ENCODE data around the gene SENP5. TPM values are rescaled to one million over a fixed set of nuclear protein-coding genes. Genes with fewer than 3 reads are reported as not detected.
"Not testable (repeated sequence)": the region's sequence is repeated elsewhere in the genome, so short reads cannot be mapped to it uniquely, and the experiment has no call there.

Gene SENP5, protein sequence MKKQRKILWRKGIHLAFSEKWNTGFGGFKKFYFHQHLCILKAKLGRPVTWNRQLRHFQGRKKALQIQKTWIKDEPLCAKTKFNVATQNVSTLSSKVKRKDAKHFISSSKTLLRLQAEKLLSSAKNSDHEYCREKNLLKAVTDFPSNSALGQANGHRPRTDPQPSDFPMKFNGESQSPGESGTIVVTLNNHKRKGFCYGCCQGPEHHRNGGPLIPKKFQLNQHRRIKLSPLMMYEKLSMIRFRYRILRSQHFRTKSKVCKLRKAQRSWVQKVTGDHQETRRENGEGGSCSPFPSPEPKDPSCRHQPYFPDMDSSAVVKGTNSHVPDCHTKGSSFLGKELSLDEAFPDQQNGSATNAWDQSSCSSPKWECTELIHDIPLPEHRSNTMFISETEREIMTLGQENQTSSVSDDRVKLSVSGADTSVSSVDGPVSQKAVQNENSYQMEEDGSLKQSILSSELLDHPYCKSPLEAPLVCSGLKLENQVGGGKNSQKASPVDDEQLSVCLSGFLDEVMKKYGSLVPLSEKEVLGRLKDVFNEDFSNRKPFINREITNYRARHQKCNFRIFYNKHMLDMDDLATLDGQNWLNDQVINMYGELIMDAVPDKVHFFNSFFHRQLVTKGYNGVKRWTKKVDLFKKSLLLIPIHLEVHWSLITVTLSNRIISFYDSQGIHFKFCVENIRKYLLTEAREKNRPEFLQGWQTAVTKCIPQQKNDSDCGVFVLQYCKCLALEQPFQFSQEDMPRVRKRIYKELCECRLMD
- total RNA-seq (ENCODE audit: insufficient read depth, low replicate concordance) = 44.3 TPM

DNA sequence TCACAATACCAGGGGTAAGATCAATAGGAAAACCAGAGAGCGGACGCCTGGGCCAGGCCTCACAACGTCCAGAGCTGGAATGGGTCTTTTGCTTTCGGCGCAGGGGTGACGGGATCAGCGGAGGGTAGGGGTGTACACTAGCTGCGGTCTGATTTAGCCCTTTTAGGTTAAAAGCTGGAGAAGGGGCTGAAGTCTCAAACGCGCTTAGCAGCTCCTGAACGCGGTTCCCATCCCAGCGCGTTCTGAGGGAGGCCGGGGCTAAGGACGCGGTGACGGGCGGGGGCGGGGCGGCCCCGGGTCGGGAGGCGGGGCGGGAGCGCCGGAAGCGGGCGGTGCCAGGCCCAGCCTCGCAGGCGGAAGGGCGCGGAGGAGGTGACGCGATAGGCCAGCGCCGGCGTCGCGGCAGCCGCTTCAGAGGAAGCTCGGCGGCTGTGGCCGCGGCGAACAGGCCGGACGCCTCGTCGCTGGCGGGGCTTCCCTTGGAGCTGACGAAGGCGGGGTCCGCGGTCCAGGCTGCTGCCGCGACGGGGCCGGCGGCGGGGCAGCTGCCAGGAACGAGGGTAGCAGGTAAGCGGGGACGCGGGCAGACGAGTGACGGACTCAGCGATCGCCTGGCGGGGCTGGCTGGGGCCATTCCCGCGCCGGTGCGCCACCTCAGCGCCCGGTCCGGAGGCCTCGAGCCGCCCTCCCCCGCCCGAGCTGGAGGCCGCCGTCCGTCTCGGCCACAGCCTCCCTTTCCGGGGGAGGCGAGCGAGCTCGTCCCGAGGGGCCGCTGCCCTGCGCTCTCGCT is at the start of gene SENP5:
Gene SENP5 (plus strand): TSS at position 414 of the 790 bp plus-strand sequence. CDS start 17,262 bp downstream, outside the sequence.
- DNase-seq (ENCODE audit: low spot score) = peak; percentile 93

DNA sequence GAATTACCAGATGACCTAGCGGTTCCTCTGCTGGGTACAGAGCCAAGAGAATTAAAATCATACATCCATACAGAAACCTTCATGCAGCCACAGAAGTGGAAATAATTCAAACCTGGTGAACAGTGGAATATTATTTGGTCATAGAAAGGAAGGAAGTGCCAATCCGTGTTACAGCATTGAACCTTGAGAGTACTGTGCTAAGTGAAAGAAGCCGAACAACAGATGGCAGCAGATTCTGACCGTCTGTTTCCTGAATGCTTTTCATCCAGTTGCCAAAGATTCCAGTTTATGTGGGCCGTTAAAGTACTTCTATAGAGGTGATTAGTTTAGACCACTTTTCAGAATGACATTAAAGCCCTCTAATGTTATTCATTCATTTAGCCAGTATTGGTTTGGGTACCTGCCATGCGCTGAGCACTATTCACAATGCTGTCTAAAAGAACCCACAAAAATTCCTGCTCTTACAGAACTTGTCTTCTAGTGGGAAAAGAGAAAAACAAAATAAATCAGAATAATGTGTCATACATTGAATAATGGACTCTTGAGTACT is 45.8 kb upstream of the SENP5 start:
- no peak for DNase-seq (ENCODE audit: low spot score)

DNA sequence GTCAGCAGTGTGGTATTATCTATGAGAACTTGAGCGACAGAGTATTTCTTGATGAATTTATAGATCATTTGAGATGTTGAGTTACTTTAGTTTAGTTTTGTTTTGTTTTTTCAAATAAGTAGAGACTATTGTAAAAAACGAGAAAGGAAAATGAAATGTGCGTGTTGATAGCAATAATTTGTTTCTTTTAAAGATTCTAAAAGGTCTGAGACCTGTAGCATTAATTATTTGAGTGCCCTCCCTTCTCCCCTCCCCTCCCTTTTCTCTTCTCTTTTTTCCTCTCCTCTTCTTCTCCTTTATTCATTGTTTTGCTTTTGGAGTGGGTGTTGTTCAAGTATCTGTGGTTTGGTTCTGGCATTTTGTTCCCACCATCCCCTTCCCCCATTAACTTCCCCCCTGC is 38.1 kb upstream of the SENP5 start:
- not testable (repeated sequence) for DNase-seq (ENCODE audit: low spot score)

DNA sequence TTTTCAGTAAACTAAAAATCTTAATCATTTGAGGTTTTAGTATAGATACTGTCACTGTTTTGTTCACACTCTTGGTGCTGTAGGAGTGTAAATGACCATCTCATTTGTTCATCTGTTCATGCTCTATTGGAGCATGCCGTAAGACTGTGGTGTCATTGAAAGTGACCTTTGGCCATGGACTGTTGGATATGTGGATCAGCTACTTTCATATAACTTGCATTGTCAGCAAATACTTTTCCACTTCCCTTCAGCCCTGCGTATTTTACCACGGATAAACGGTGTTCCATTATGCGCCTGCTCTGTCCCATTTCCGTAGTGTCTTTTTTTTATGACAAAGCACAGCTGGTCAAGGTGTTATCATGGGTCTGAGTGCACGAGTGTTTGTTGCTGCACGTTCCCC is 32.6 kb upstream of the SENP5 start:
- DNase-seq (ENCODE audit: low spot score) = no peak

DNA sequence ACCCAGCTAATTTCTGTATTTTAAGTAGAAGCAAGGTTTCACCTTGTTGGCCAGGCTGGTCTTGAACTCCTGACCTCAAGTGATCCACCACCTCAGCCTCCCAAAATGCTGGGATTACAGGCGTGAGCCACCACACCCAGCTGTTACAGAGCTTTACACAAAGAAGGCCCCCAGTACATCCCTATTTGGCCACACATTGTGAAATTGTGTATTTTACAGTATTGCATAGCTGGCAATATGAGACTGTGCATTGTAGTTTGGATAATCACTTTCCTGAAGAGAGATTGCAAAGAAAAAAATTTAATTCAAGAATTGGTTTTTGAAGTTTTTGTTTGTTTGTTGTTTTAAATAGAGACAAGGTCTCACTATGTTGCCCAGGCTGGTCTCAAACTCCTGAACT is 31.1 kb upstream of the SENP5 start:
- not testable (repeated sequence) for DNase-seq (ENCODE audit: low spot score)

DNA sequence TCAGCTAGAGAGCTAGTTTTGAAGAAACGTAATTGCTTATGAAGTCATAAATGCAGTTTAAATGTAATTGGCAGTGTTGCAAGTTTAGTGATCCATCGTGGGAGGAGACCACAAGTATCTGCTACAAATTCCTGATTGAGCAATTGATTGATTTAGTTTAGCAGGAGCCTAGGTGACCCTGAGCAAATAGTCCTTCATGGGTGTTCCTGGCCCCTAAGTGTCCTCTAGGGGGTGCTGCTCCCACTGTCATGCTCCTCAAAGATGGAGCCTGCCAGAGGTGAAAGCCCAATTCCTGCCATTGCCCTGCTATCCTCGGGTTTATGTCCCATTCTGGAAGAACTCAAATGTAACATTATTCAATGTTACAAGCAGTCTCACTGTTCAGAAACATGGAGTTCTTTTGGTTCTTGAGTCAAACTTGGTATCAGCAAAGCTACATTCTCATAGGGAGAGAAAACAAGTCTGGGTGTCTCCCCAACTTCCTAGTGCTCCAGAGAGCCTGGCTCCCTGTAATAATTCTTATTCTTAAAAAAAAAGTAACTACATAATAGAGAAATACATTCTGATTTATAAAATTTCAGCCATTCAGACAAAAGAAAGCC is 29.8 kb upstream of the SENP5 start:
- peak; percentile 18 for DNase-seq (ENCODE audit: low spot score)

DNA sequence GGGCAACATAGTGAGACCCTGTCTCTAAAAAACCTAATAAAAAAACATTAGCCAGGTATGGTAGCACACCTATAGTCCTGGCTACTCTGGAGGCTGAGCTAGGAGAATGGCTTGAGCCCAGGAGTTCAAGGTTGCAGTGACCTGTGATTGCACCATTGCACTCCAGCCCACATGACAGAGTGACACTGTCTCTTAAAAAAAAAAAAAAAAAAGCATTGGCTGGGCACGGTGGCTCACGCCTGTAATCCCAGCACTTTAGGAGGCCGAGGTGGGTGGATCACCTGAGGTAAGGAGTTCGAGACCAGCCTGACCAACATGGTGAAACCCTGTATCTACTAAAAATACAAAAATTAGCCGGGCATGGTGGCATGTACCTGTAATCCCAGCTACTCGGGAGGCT is 28.4 kb upstream of the SENP5 start:
- not testable (repeated sequence) for DNase-seq (ENCODE audit: low spot score)

DNA sequence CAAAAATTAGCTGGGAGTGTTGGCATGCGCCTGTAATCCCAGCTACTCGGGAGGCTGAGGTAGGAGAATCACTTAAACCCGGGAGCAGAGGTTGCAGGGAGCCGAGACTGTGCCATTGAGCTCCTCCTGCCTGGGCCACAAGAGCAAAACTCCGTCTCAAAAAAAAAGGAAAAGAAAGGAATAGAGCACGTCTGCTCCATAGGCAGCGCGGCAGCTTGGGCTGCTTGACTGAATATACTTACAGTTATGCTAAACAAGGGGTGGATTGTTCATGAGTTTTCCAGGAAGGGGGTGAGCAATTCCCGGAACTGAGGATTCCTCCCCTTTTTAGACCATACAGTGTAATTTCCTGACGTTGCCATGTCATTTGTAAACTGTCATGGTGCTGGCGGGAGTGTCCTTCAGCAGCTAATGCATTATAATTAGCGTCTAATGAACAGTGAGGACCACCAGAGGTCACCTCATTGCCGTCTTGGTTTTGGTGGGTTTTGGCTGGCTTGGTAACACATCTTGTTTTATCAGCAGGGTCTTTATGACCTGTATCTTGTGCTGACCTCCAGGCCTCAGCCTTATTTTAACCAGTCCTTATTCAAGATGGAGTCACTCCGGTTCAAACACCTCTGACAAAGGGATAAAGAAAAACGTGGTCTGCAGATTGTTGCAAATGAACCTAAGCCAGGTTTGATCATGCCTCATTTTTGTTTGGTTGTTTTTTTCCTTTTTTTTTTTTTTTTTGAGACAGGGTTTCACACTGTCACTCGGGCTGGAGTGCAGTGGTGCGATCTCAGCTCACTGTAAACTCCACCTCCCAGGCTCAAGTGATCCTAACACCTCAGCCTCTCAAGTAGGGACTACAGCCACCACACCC is 24.9 kb upstream of the SENP5 start:
- DNase-seq (ENCODE audit: low spot score) = no peak

DNA sequence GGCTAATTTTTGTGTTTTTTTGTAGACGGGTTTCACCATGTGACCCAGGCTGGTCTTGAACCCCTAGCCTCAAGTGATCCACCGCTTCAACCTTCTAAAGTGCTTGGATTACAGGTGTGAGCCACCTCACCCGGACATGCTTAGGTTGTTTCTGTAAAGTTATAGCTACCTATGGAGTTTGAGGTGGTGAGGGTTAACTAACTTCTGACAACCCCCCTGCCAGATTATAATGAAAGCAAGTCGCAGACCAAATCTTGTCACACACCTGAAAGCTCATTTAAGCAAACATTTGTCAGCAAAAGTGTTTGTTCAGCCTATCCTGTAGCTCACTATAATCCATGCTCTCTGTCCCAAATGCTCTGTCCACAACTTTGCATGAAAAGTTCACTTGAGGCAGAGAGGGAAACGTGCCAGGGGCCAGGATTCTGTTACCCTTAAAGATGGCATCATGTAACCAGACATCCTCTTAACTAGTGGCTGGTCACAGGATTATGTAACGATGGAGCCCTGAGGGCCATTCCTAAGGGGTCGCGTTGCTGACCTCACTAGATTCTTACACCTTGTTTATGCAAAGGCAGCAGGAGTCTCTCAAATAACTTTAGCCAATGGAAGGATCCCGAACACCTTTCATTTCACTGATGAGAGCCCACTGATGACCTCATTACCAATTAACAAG is 24.1 kb upstream of the SENP5 start:
- DNase-seq (ENCODE audit: low spot score) = no peak

DNA sequence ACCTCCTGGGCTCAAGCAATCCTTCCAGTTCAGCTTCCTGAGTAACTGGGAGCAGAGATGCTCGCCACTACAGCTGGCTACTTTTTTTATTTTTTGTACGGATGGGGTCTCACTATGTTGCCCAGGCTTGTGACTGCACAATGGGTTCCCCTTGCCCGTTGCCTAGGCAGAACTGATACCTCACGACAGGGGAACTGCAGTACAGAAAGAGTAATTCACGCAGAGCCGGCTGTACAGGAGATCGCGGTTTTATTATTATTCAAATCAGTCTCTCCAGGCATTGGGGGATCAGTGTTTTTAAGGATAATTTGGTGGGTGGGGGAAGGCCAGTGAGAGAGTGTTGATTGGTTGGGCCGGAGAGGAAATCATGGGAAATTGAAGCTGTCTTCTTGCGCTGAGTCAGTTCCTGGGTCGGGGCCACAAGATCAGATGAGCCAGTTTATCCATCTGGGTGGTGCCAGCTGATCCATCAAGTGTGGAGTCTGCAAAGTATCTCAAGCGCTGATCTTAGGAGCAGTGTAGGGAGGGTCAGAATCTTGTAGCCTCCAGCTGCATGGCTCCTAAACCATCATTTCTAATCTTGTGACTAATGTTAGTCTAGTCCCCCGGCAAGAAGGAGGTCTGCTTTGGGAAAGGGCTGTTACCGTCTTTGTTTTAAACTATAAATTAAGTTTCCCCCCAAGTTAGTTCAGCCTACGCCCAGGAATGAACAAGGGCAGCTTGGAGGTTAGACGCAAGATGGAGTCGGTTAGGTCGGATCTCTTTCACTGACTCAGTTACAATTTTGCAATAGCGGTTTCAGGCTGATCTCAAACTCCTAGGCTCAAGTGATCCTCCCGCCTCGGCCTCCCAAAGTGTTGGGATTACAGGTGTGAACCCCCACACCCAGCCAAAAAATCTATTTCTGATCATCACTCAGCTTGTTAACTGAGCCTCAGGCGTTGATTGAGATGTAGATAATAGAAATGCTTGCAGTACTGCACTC is 23.2 kb upstream of the SENP5 start:
- not testable (repeated sequence) for DNase-seq (ENCODE audit: low spot score)

DNA sequence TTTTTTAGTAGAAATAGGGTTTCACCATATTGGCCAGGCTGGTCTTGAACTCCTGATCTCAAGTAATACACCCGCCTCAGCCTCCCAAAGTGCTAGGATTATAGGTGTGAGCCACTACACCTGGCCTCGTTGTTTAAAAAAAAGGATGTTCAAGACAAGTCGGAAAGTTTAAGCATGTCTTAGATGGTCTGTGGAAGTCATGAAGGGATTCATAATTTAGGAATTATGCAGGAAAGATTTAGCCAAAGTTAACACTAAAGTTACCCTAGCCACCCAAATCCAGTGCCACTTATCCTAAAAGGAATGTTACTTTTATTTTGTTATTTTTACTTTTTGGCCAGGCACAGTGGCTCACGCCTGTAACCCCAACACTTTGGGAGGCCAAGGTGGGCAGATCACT is 19.3 kb upstream of the SENP5 start:
- not testable (repeated sequence) for DNase-seq (ENCODE audit: low spot score)

DNA sequence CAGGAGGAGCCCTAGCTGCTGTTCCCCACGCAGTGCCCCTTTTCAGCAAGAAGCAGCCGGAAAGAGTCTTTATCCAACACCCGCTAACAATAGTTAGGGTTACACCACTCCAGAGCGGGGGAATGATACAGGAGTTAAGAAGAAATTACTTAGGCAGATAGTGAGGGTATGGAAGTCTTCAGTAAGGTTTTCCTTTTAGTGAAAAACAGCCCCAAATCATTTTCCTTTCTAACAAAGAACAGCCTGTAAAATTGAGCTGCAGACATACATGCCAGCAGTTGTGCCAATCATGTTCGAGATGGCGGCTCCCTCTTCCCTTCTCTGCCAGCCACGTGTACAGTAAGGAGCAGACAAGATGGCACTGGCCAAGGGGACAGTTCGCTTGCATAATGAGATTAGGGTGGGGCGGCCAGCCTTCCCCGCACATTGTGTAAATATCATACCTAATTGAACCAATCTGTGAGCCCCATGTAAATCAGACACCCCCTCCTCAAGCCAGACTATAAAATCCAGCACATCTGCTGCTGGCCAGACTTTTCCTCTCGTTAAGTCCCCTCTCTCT is 18.5 kb upstream of the SENP5 start:
- no peak for DNase-seq (ENCODE audit: low spot score)

DNA sequence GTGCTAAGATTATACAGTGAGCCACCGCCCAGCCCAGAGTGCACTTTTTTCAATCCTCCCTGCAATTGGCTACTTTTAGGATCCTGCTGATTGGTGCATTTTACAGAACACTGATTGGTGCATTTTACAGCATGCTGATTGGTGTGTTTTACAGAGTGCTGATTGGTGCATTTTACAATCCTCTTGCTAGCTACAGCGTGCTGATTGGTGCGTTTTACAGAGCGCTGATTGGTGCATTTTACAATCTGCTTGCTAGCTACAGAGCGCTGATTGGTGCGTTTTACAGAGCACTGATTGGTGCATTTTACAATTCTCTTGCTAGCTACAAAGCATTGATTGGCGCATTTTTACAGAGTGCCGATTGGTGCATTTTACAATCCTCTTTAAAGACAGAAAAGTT is 4.7 kb upstream of the SENP5 start:
- not testable (repeated sequence) for DNase-seq (ENCODE audit: low spot score)

DNA sequence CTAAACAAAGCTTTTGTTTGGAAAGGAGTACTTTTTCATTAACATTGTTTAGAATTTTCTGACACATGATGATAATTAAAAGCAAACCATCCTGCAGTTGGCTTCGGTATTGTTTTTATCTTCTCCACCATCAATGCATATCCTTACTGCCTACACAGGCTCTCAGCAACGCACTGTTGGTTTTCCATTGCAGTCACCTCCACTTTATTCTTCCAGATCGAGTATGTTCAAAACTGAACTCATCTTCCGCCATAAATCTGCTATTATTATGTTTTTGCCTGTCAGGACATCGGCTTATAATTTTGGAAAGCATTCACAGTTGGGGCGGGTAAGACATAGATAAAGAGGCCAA is 589 bp upstream of the SENP5 start:
- DNase-seq (ENCODE audit: low spot score) = no peak

DNA sequence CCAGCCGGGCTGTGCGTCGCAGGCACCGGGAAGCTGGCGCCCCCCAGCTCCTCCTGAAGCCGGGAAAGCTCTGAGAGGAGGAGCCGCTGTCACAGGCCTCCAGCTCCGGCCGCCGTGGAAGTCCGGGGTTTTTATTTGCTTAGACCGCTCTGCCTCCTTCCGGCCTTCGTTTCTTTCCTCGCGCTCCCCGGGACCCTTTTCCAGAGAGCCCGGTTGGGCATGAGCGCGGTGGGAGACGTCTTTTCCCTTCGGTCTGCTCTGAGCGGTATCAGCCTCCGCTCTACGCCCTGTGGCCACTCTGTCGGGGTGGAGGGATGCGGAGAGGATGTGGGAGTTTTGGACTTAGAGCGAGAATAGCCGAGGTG is 559 bp downstream of the SENP5 start:
- peak; percentile 12 for DNase-seq (ENCODE audit: low spot score)

DNA sequence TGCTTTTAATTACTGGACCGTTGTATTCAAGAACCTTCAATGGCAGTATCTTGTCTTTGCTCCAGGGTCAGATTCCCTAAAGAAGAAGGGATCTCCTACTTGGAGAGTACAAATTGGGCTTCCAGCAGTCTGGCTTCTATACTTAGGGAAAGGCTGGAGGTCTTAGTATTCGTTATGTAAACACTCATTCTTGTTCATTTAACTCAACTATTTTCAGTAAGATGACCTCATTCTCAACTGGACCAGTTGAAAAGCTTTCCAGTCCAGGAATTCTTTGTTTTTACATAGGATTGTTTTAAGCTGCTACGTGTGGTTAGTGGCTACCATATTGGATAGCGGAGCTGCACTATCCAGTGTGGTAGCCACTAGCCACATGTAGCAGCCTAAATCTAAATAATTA is 4.6 kb downstream of the SENP5 start:
- no peak for DNase-seq (ENCODE audit: low spot score)

DNA sequence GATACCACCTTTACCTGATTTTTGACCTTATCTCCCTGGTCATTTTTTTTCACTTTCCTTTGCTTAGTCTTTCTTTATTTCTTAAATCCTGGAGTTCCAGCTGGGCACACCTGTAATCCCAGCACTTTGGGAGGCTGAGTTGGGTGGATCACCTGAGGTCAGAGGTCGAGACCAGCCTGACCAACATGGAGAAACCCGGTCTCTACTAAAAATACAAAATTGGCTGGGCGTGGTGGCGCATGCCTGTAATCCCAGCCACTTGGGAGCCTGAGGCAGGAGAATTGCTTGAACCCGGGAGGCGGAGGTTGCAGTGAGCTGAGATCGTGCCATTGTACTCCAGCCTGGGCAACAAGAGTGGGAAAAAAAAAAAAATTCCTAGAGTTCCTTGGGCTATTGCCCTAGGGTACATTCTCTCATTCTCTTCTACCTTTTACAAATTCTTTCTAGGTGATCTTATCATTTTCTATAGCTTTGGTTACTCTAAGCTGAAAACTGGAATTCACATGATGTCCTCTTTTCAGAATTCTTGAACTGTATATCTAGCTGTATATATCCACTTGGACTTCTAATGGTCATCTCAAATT is 6.9 kb downstream of the SENP5 start:
- DNase-seq (ENCODE audit: low spot score) = not testable (repeated sequence)

DNA sequence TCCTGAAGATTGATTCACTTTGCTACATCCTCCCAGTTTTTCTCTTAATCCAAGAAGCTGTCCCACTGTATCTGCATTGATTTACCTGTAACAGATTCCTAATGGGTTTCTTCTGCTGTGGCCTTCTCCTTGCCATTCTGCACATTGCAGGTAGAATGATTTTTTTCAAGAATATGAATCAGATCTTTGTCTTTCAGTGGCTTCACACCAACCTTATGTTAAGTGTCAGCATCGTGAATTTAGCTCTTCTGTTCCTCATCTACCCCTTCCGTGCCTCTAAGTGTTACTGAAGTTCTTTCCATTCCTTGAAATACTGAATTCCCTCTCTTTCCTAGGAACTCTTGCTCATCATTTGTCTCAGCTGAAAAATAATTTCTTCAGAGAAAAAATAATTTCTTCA is 7.5 kb downstream of the SENP5 start:
- DNase-seq (ENCODE audit: low spot score) = no peak
